Measurements from ENCODE around the gene MX1. TPM values are rescaled to one million over a fixed set of nuclear protein-coding genes. Genes with fewer than 3 reads are reported as not detected.

MX1 gene
- total RNA-seq, 1 donor from 2014 or later = 420 TPM

GRCh38 chr21:41378849-41379248, 47.2 kb upstream of the MX1 start:
- Mint-ChIP-seq H3K27ac (ENCODE audit: unreplicated experiment) (no peak overlapping the region), H3K9me3 (ENCODE audit: unreplicated experiment) (peaks cover 6% of the 10 kb centered on the region), H3K36me3 (ENCODE audit: low read depth, unreplicated experiment) (peaks cover 20% of the 10 kb centered on the region), H3K4me3 (ENCODE audit: unreplicated experiment) (no peak overlapping the region), H3K27me3 (ENCODE audit: low read depth, unreplicated experiment) (peaks cover 20% of the 10 kb centered on the region), H3K4me1 (ENCODE audit: low read depth, unreplicated experiment) (no peaks in the 10 kb centered on the region)
- TF ChIP-seq EZH2 (IDR thresholded peaks at IDR 0.05; ENCODE audit: insufficient read depth, low read length) = no peak
- TF ChIP-seq, protein P1, sequence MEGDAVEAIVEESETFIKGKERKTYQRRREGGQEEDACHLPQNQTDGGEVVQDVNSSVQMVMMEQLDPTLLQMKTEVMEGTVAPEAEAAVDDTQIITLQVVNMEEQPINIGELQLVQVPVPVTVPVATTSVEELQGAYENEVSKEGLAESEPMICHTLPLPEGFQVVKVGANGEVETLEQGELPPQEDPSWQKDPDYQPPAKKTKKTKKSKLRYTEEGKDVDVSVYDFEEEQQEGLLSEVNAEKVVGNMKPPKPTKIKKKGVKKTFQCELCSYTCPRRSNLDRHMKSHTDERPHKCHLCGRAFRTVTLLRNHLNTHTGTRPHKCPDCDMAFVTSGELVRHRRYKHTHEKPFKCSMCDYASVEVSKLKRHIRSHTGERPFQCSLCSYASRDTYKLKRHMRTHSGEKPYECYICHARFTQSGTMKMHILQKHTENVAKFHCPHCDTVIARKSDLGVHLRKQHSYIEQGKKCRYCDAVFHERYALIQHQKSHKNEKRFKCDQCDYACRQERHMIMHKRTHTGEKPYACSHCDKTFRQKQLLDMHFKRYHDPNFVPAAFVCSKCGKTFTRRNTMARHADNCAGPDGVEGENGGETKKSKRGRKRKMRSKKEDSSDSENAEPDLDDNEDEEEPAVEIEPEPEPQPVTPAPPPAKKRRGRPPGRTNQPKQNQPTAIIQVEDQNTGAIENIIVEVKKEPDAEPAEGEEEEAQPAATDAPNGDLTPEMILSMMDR (IDR thresholded peaks at IDR 0.05; ENCODE audit: insufficient read depth, low read depth, low read length) = no peak
- no peaks in the 10 kb centered on the region for H3K4me1 ChIP-seq (ENCODE audit: insufficient read depth, low read length)
- no peak overlapping the region for H3K27ac ChIP-seq (ENCODE audit: low read depth, low read length)
- H2AFZ ChIP-seq (ENCODE audit: low read depth, low read length) = no peak overlapping the region
- FAIRE-seq = no peak
- H3K4me2 ChIP-seq (ENCODE audit: low read length) = no peak overlapping the region
- no peaks in the 10 kb centered on the region for H4K20me1 ChIP-seq (ENCODE audit: insufficient read depth, low read length)
- no peak overlapping the region for H3K4me3 ChIP-seq (ENCODE audit: insufficient read depth, low read depth, low read length)
- H3K9ac ChIP-seq (ENCODE audit: low read length) = no peak overlapping the region
- H3K36me3 ChIP-seq (ENCODE audit: insufficient read depth, low read length) = no peaks in the 10 kb centered on the region
- H3K9me3 ChIP-seq (ENCODE audit: insufficient read depth, low read depth, low read length) = no peaks in the 10 kb centered on the region
- no peak for DNase-seq (ENCODE audit: low read depth)
- H3K27me3 ChIP-seq (ENCODE audit: insufficient read depth, low read length) = no peaks in the 10 kb centered on the region
- no peaks in the 10 kb centered on the region for H3K79me2 ChIP-seq (ENCODE audit: insufficient read depth, low read length)

- TF ChIP-seq EZH2 (IDR thresholded peaks at IDR 0.05; ENCODE audit: insufficient read depth, low read length) = no peak
- TF ChIP-seq, protein P1 (IDR thresholded peaks at IDR 0.05; ENCODE audit: insufficient read depth, low read depth, low read length) = no peak
- Histone ChIP-seq H3K27ac (ENCODE audit: low read depth, low read length) (no peak overlapping the region), H3K9ac (ENCODE audit: low read length) (no peak overlapping the region), H4K20me1 (ENCODE audit: insufficient read depth, low read length) (no peaks in the 10 kb centered on the region), H3K4me1 (ENCODE audit: insufficient read depth, low read length) (no peaks in the 10 kb centered on the region), H3K4me3 (ENCODE audit: insufficient read depth, low read depth, low read length) (no peak overlapping the region), H3K4me2 (ENCODE audit: low read length) (no peak overlapping the region), H2AFZ (ENCODE audit: low read depth, low read length) (no peak overlapping the region), H3K27me3 (ENCODE audit: insufficient read depth, low read length) (no peaks in the 10 kb centered on the region), H3K79me2 (ENCODE audit: insufficient read depth, low read length) (no peaks in the 10 kb centered on the region), H3K36me3 (ENCODE audit: insufficient read depth, low read length) (no peaks in the 10 kb centered on the region), H3K9me3 (ENCODE audit: insufficient read depth, low read depth, low read length) (no peaks in the 10 kb centered on the region)
- H3K27ac Mint-ChIP-seq (ENCODE audit: unreplicated experiment) = no peak overlapping the region
- peaks cover 18% of the 10 kb centered on the region for H3K27me3 Mint-ChIP-seq (ENCODE audit: low read depth, unreplicated experiment)
- peaks cover 20% of the 10 kb centered on the region for H3K36me3 Mint-ChIP-seq (ENCODE audit: low read depth, unreplicated experiment)
- no peaks in the 10 kb centered on the region for H3K4me1 Mint-ChIP-seq (ENCODE audit: low read depth, unreplicated experiment)
- peaks cover 6% of the 10 kb centered on the region for H3K9me3 Mint-ChIP-seq (ENCODE audit: unreplicated experiment)
- no peak overlapping the region for H3K4me3 Mint-ChIP-seq (ENCODE audit: unreplicated experiment)
- no peak for FAIRE-seq
- DNase-seq (ENCODE audit: low read depth) = no peak
These were observed 46.1 kb upstream of the MX1 start for GRCh38 chr21:41379901-41380300.

GRCh38 chr21:41381731-41382130, 44.3 kb upstream of the MX1 start:
- Mint-ChIP-seq H3K36me3 (ENCODE audit: low read depth, unreplicated experiment) (peaks cover 25% of the 10 kb centered on the region), H3K4me1 (ENCODE audit: low read depth, unreplicated experiment) (no peaks in the 10 kb centered on the region), H3K9me3 (ENCODE audit: unreplicated experiment) (peaks cover 8% of the 10 kb centered on the region), H3K4me3 (ENCODE audit: unreplicated experiment) (no peak overlapping the region), H3K27me3 (ENCODE audit: low read depth, unreplicated experiment) (peaks cover 17% of the 10 kb centered on the region), H3K27ac (ENCODE audit: unreplicated experiment) (no peak overlapping the region)
- no peaks in the 10 kb centered on the region for H3K79me2 ChIP-seq (ENCODE audit: insufficient read depth, low read length)
- no peaks in the 10 kb centered on the region for H4K20me1 ChIP-seq (ENCODE audit: insufficient read depth, low read length)
- no peaks in the 10 kb centered on the region for H3K4me1 ChIP-seq (ENCODE audit: insufficient read depth, low read length)
- no peaks in the 10 kb centered on the region for H3K36me3 ChIP-seq (ENCODE audit: insufficient read depth, low read length)
- H2AFZ ChIP-seq (ENCODE audit: low read depth, low read length) = no peak overlapping the region
- TF ChIP-seq EZH2 (IDR thresholded peaks at IDR 0.05; ENCODE audit: insufficient read depth, low read length) = no peak
- TF ChIP-seq, protein P1 (IDR thresholded peaks at IDR 0.05; ENCODE audit: insufficient read depth, low read depth, low read length) = no peak
- no peak overlapping the region for H3K27ac ChIP-seq (ENCODE audit: low read depth, low read length)
- H3K27me3 ChIP-seq (ENCODE audit: insufficient read depth, low read length) = no peaks in the 10 kb centered on the region
- no peak overlapping the region for H3K4me3 ChIP-seq (ENCODE audit: insufficient read depth, low read depth, low read length)
- DNase-seq (ENCODE audit: low read depth) = no peak
- FAIRE-seq = no peak
- no peak overlapping the region for H3K4me2 ChIP-seq (ENCODE audit: low read length)
- no peaks in the 10 kb centered on the region for H3K9me3 ChIP-seq (ENCODE audit: insufficient read depth, low read depth, low read length)
- no peak overlapping the region for H3K9ac ChIP-seq (ENCODE audit: low read length)
